Smooth muscle cell (in vitro differentiated cells): ENCODE measurements around the gene CLDN6. TPM values are rescaled to one million over a fixed set of nuclear protein-coding genes. Genes with fewer than 3 reads are reported as not detected.

Experiments
- DNase-seq: peaks from one replicate; lab custom pipeline; 2025; ENCODE audit not compliant: unreplicated experiment; lab: John Stamatoyannopoulos, UW
- H2AFZ ChIP-seq: fragments of 200-600 bp; sonication (generic); 2 replicates; pipeline ENCODE4 v1.6.0; 2016; ENCODE audit warnings: antibody characterized with exemption, low read depth, mild to moderate bottlenecking
- H3F3A ChIP-seq: fragments of 200-600 bp; sonication (generic); 2 replicates; pipeline ENCODE4 v1.6.0; 2017; ENCODE audit warnings: antibody characterized with exemption, low read depth
- H3K27ac ChIP-seq: fragments of 200-600 bp; sonication (generic); 2 replicates; pipeline ENCODE4 v1.5.1; 2016; ENCODE audit warnings: low read depth, mild to moderate bottlenecking
- H3K27me3 ChIP-seq: fragments of 200-600 bp; sonication (generic); 2 replicates; pipeline ENCODE4 v1.6.1; 2016; ENCODE audit warnings: low read depth, mild to moderate bottlenecking
- H3K36me3 ChIP-seq: fragments of 200-600 bp; sonication (generic); 2 replicates; pipeline ENCODE4 v1.5.1; 2016; ENCODE audit warnings: low read depth
- H3K4me1 ChIP-seq: fragments of 200-600 bp; sonication (generic); 2 replicates; pipeline ENCODE4 v1.5.1; 2016; ENCODE audit warnings: low read depth
- H3K4me2 ChIP-seq: fragments of 200-600 bp; sonication (generic); 2 replicates; pipeline ENCODE4 v1.6.0; 2016; ENCODE audit warnings: mild to moderate bottlenecking
- H3K4me3 ChIP-seq: fragments of 200-600 bp; sonication (generic); 2 replicates; pipeline ENCODE4 v1.5.1; 2016; ENCODE audit warnings: mild to moderate bottlenecking
- H3K79me2 ChIP-seq: fragments of 200-600 bp; sonication (generic); 2 replicates; pipeline ENCODE4 v1.6.0; 2016; ENCODE audit warnings: low read depth, mild to moderate bottlenecking
- H3K9ac ChIP-seq: fragments of 200-600 bp; sonication (generic); 2 replicates; pipeline ENCODE4 v1.6.0; 2016; ENCODE audit warnings: low read depth
- H3K9me3 ChIP-seq: fragments of 200-600 bp; sonication (generic); replicated peaks from 2 replicates; pipeline ENCODE4 v1.5.1; 2016; ENCODE audit warnings: low read depth
- H4K20me1 ChIP-seq: fragments of 200-600 bp; sonication (generic); 2 replicates; pipeline ENCODE4 v1.6.0; 2016; ENCODE audit warnings: low read depth
- WGBS: methylation state at CpG from one replicate; pipeline ENCODE4 v1.1.7; 2016; ENCODE audit warnings: low lambda C conversion rate; 5-methylcytosine and 5-hydroxymethylcytosine counted together
- polyA plus RNA-seq: library from polyadenylated mRNA; unstranded; fragments of >200 nt; fragmentation: Nextera tagmentation; extraction: Ambion mirVana; gene quantifications from 2 replicates; pipeline ENCODE4 v1.2.1, GENCODE V29; 2016
- total RNA-seq: library from RNA; depleted of rRNA; stranded (reverse); fragments of >200 nt; gene quantifications from 2 replicates; pipeline ENCODE4 v1.2.3, GENCODE V29; 2014
- TF ChIP-seq, protein P1 (sequence below): fragments of 200-600 bp; sonication (generic); IDR thresholded peaks from 2 replicates; pipeline ENCODE4 v1.5.1; 2017; ENCODE audit warnings: borderline replicate concordance, mild to moderate bottlenecking, antibody characterized with exemption; ENCODE audit not compliant: insufficient read depth, poor library complexity, severe bottlenecking

The CLDN6 gene
- total and polyA plus RNA-seq, 2 experiments from 2014 or later: 55.4 to 113 TPM

DNA sequence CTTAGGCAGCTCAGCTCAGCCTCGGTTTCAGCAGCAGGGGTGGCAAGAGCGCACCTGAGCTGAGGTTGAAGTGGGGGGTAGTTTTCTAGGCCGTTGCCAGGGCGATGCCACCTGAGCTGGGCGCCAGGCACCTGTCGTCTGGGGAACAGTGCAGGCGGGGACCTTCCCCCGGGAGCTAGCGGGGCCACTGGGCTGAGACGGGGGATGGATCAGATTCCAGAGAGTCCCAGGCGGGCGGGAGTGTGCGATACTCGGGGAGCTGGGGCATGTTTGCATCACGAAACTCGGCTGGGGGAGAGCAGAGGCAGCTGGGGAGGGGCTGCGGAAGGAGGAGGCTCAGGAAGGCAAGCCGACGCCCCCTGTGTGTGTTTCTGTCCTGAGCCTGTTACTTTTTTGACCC lies 5.7 kb downstream of the CLDN6 start:
- TF ChIP-seq, protein P1, sequence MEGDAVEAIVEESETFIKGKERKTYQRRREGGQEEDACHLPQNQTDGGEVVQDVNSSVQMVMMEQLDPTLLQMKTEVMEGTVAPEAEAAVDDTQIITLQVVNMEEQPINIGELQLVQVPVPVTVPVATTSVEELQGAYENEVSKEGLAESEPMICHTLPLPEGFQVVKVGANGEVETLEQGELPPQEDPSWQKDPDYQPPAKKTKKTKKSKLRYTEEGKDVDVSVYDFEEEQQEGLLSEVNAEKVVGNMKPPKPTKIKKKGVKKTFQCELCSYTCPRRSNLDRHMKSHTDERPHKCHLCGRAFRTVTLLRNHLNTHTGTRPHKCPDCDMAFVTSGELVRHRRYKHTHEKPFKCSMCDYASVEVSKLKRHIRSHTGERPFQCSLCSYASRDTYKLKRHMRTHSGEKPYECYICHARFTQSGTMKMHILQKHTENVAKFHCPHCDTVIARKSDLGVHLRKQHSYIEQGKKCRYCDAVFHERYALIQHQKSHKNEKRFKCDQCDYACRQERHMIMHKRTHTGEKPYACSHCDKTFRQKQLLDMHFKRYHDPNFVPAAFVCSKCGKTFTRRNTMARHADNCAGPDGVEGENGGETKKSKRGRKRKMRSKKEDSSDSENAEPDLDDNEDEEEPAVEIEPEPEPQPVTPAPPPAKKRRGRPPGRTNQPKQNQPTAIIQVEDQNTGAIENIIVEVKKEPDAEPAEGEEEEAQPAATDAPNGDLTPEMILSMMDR: no peak
- no peaks in the 10 kb centered on the region for H3K79me2 ChIP-seq
- peak overlapping the region; percentile 25 for H3K4me2 ChIP-seq
- H3K9me3 ChIP-seq: no peaks in the 10 kb centered on the region
- peaks cover 7% of the 10 kb centered on the region for H3F3A ChIP-seq
- no peak overlapping the region for H3K4me3 ChIP-seq
- WGBS: 26% methylated on average over 19 of the region's 19 CpGs
- no peak overlapping the region for H3K9ac ChIP-seq
- H3K27ac ChIP-seq: no peak overlapping the region
- no peaks in the 10 kb centered on the region for H3K36me3 ChIP-seq
- H4K20me1 ChIP-seq: peaks cover 4% of the 10 kb centered on the region
- peaks cover 37% of the 10 kb centered on the region for H3K4me1 ChIP-seq
- no peak for DNase-seq
- H3K27me3 ChIP-seq: peaks cover 64% of the 10 kb centered on the region
- H2AFZ ChIP-seq: no peak overlapping the region

DNA sequence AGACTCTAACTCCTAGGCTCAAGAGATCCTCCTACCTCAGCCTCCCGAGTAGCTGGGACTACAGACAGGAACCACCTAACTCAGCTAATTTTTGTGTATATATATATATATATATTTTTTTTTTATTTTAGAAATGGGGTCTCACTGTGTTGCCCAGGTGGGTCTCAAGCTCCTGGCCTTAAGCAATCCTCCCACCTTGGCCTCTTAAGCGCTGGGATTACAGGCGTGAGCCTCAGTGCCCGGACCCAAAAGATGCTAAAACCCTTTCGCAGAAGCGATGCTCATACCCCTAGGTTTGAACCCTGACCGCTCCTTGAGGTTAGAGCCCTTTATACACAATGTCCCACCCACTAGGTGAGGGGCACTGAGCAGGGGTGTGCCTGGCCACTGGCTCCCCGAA lies 7.5 kb downstream of the CLDN6 start:
- H3K27ac ChIP-seq: peak overlapping the region; percentile 86
- no peak overlapping the region for H2AFZ ChIP-seq
- TF ChIP-seq, protein P1: no peak
- H3K36me3 ChIP-seq: no peaks in the 10 kb centered on the region
- H3F3A ChIP-seq: no peaks in the 10 kb centered on the region
- no peak for DNase-seq
- no peak overlapping the region for H3K9ac ChIP-seq
- no peaks in the 10 kb centered on the region for H3K9me3 ChIP-seq
- H3K4me1 ChIP-seq: peaks cover 36% of the 10 kb centered on the region
- no peaks in the 10 kb centered on the region for H4K20me1 ChIP-seq
- no peak overlapping the region for H3K4me2 ChIP-seq
- peaks cover 81% of the 10 kb centered on the region for H3K27me3 ChIP-seq
- 88% methylated on average over 8 of the region's 8 CpGs for WGBS
- no peak overlapping the region for H3K4me3 ChIP-seq
- H3K79me2 ChIP-seq: no peaks in the 10 kb centered on the region

DNA sequence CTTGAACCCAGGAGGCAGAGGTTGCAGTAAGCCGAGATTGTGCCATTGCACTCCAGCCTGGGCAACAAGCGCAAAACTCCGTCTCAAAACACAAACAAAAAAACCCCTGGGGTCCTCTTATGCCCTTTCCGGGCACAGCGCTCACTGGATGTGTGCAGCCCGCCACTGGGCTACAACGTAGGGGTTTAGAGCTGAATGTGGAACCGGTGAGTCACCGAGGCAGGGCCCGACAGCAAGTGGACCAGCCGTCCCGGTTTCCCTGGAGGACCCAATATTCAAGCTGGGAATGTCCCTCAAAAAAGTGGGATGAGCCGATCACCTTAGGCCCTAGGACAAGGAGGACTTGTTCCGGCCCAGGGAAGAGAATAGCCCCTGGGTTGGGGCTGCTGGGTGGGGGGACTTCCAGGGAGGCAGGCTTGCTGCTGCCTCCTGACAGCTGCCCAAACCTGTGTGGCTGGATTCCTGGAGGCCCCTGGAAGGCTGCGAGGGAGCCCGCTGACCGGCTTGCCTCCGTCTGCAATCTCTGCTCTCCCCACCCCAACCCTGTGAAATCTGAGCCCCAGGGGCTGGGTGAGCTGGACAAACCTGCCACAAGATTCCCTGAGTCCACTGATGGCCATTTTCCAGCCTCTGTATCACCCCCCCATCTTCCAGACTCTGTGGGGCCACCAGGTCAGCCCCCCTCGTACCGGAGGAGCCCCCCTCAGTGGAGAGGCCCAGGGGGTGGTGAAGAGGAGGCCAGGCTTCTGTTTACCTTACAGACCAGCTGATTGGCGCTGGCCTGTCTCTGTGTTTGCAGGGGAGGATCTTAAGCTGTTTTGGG lies 8.2 kb downstream of the CLDN6 start:
- Histone ChIP-seq H3K4me3 (peak overlapping the region; percentile 28), H3K79me2 (no peaks in the 10 kb centered on the region), H2AFZ (no peak overlapping the region), H3K27ac (peak overlapping the region; percentile 86), H3K4me2 (peak overlapping the region; percentile 62), H3K27me3 (peaks cover 89% of the 10 kb centered on the region), H3F3A (no peaks in the 10 kb centered on the region), H3K36me3 (no peaks in the 10 kb centered on the region), H3K9ac (peak overlapping the region; percentile 50), H3K9me3 (no peaks in the 10 kb centered on the region), H3K4me1 (peaks cover 38% of the 10 kb centered on the region), H4K20me1 (no peaks in the 10 kb centered on the region)
- DNase-seq: no peak
- TF ChIP-seq, protein P1: no peak
- 16% methylated on average over 21 of the region's 21 CpGs for WGBS

DNA sequence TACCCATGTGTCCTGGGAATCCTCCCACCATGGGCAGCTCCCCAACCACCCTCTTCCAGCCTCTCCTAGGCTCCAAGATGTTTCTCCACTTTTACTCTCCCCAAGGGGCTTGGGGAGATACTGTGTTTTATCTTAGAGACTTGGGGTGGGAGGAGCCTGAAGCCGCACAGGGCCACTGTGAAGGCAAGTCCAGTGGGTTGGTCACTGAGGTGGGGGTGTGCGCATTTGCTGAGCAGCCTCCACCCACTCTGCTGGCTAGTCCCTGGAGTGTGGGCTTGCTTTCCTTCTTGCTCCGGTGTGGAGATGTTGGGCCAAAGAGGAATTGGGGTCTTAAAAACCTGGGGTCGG lies 9.3 kb downstream of the CLDN6 start:
- peak overlapping the region; percentile 48 for H3K4me2 ChIP-seq
- no peaks in the 10 kb centered on the region for H3K36me3 ChIP-seq
- no peak overlapping the region for H3K9ac ChIP-seq
- peak overlapping the region; percentile 86 for H3K27ac ChIP-seq
- no peaks in the 10 kb centered on the region for H3K9me3 ChIP-seq
- H3K4me1 ChIP-seq: peaks cover 39% of the 10 kb centered on the region
- peaks cover 81% of the 10 kb centered on the region for H3K27me3 ChIP-seq
- H2AFZ ChIP-seq: no peak overlapping the region
- H4K20me1 ChIP-seq: no peaks in the 10 kb centered on the region
- DNase-seq: no peak
- H3K4me3 ChIP-seq: no peak overlapping the region
- 36% methylated on average over 4 of the region's 4 CpGs for WGBS
- TF ChIP-seq, protein P1: no peak
- no peaks in the 10 kb centered on the region for H3K79me2 ChIP-seq
- no peaks in the 10 kb centered on the region for H3F3A ChIP-seq
